H1 (cell line): ENCODE data around the gene KCTD4. TPM values are rescaled to one million over a fixed set of nuclear protein-coding genes. Genes with fewer than 3 reads are reported as not detected.

Experiments used
- CHD7 ChIP-seq: fragments of 300-600 bp; sonication (generic); IDR thresholded peaks from 2 replicates; pipeline ENCODE4 v1.7.1; 2012; ENCODE audit warnings: low read length, moderate library complexity, mild to moderate bottlenecking, inconsistent platforms; ENCODE audit not compliant: insufficient replicate concordance
- POU5F1 ChIP-seq: IDR thresholded peaks from 2 replicates; pipeline ENCODE4 v1.6.1; 2011; ENCODE audit warnings: low read depth, mild to moderate bottlenecking, low read length, moderate library complexity
- RNF2 ChIP-seq: fragments of 200-900, 300-1000 bp; sonication (generic); IDR thresholded peaks from 2 replicates; pipeline ENCODE4 v1.7.1; 2016; ENCODE audit warnings: borderline replicate concordance, low read depth, mild to moderate bottlenecking, antibody characterized with exemption, low read length; ENCODE audit not compliant: poor library complexity, severe bottlenecking; ENCODE audit errors: missing control alignments
- SP1 ChIP-seq: IDR thresholded peaks from 2 replicates; pipeline ENCODE4 v1.6.1; 2011; ENCODE audit warnings: low read depth, low read length
- polyA plus RNA-seq, 7 experiments: library from polyadenylated mRNA; depleted of rRNA in 3 of 7; stranded (reverse) in 5 of 7; unstranded in 2 of 7; fragments of >200 nt in 5 of 7; fragments of 200-250 nt in 2 of 7; gene quantifications; 1 replicate in 5 of 7; 2 replicates in 1 of 7; 4 replicates in 1 of 7; pipeline versions ENCODE4 v1.2.1 to v1.2.3, GENCODE V29; 2011 to 2013; ENCODE audit warnings: missing spikeins in 2 of 7, mixed read lengths in 2 of 7
- total RNA-seq: library from RNA; stranded (reverse); fragmentation: NEBNext Ultra II Directional; extraction: Animal tissue kit (Norgen Biotek cat#: 25700); gene quantifications from 2 replicates; pipeline ENCODE4 v1.2.1, GENCODE V29; 2021

KCTD4 gene
- total and polyA plus RNA-seq, 2 of the 8 experiments (the other 6 are each of a cell fraction or from before 2014, with no cell fraction given), result not detected

- no peak for TF ChIP-seq CHD7
- no peak for TF ChIP-seq SP1
- no peak for TF ChIP-seq POU5F1
- TF ChIP-seq RNF2, result no peak
- TF ChIP-seq, all 59 proteins: peak for 0
These were observed 50.9 kb downstream of the KCTD4 start (continued) for GRCh38 chr13:45149964-45150363.
